Measurements from ENCODE around the gene TTC7B. TPM values are rescaled to one million over a fixed set of nuclear protein-coding genes. Genes with fewer than 3 reads are reported as not detected.

TTC7B gene
- total RNA-seq, 1 experiment from 2014 or later: under 0.01 TPM

DNA sequence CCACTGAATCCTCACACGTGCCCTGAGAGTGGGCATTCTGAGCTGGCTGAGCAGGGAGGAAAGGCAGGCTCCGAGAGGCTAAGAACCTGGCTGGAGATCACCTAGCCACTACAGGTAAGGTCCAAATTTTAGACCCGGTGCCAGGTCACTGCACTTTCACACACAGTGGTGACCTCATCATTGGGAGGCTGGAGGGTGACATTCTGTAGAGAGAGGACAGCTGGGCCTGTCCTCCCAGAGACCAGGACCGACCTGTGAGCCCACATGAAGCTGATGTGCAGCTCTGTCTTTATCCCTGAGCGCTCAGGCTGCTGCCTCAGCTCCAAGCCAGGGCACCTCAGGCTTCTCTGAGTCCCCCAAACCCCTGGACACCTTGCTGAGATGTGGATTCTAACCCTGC, 4.1 kb downstream of the TTC7B start:
- Histone ChIP-seq H3K4me3 (ENCODE audit: low read length) (no peak overlapping the region), H3K9me2 (replicated peaks; ENCODE audit: insufficient read depth, low read length) (no peaks in the 10 kb centered on the region), H3K79me2 (ENCODE audit: low read length) (no peaks in the 10 kb centered on the region), H3K36me3 (ENCODE audit: insufficient read depth, low read length) (no peaks in the 10 kb centered on the region), H3K27me3 (ENCODE audit: low read length) (no peaks in the 10 kb centered on the region), H3K4me2 (ENCODE audit: low read depth, low read length, poor library complexity, severe bottlenecking) (no peak overlapping the region), H3K4me1 (ENCODE audit: low read length) (peaks cover 10% of the 10 kb centered on the region), H4K20me1 (ENCODE audit: insufficient read depth, low read depth, low read length) (no peaks in the 10 kb centered on the region), H3K9me3 (ENCODE audit: low read length) (no peaks in the 10 kb centered on the region), H3K27ac (ENCODE audit: low read length) (no peak overlapping the region), H2AFZ (ENCODE audit: low read length) (no peak overlapping the region), H3K9ac (ENCODE audit: low read length) (no peak overlapping the region)
- no peak for DNase-seq

DNA sequence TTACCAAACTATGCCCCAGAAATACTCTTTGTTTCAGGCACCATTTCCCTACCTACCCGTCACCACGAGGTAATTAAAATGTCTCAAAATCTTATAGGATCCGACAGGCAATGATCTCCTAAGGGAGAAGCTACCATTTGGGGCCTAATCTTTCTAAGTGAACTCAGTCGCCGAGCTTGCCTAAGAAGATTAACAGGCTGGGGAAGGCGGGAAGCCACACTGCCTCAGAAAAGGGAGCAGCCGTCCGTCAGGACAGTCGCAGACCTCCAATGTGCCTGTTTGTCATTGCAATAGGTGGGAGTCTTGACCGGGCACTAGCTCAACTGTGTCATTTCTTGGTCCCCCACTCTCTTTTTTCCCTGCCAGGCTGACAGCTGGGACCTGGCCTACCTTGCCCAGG, 4.6 kb downstream of the TTC7B start:
- Histone ChIP-seq H3K9me3 (ENCODE audit: low read length) (no peaks in the 10 kb centered on the region), H3K27me3 (ENCODE audit: low read length) (no peaks in the 10 kb centered on the region), H3K4me2 (ENCODE audit: low read depth, low read length, poor library complexity, severe bottlenecking) (peak overlapping the region; percentile 2), H3K4me1 (ENCODE audit: low read length) (peaks cover 10% of the 10 kb centered on the region), H2AFZ (ENCODE audit: low read length) (no peak overlapping the region), H3K9ac (ENCODE audit: low read length) (no peak overlapping the region), H4K20me1 (ENCODE audit: insufficient read depth, low read depth, low read length) (no peaks in the 10 kb centered on the region), H3K36me3 (ENCODE audit: insufficient read depth, low read length) (no peaks in the 10 kb centered on the region), H3K4me3 (ENCODE audit: low read length) (no peak overlapping the region), H3K79me2 (ENCODE audit: low read length) (no peaks in the 10 kb centered on the region), H3K27ac (ENCODE audit: low read length) (no peak overlapping the region), H3K9me2 (replicated peaks; ENCODE audit: insufficient read depth, low read length) (no peaks in the 10 kb centered on the region)
- DNase-seq: no peak

DNA sequence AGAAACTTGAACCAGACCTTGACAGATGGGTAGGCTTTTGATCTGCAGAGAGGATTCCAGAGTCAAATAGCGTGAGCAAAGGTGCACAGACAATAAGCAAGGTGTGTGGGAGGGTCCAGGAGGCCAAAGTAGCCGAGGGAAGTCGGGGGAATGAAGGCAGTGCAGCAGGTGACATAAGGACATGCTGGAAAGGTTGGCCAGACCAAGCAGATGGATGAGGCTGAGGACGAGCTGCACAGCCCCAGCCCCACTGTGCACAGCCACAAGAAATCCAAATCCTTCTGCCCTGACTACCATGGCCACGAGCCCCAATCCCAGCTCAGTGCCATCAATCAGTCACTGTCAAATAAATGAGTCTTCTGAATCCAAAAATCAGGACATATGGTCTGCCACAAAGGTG, 5.4 kb downstream of the TTC7B start:
- no peak overlapping the region for H3K9ac ChIP-seq (ENCODE audit: low read length)
- H3K4me3 ChIP-seq (ENCODE audit: low read length): no peak overlapping the region
- H2AFZ ChIP-seq (ENCODE audit: low read length): no peak overlapping the region
- H3K4me1 ChIP-seq (ENCODE audit: low read length): peaks cover 10% of the 10 kb centered on the region
- no peaks in the 10 kb centered on the region for H3K9me2 ChIP-seq (replicated peaks; ENCODE audit: insufficient read depth, low read length)
- H4K20me1 ChIP-seq (ENCODE audit: insufficient read depth, low read depth, low read length): no peaks in the 10 kb centered on the region
- H3K79me2 ChIP-seq (ENCODE audit: low read length): no peaks in the 10 kb centered on the region
- H3K4me2 ChIP-seq (ENCODE audit: low read depth, low read length, poor library complexity, severe bottlenecking): no peak overlapping the region
- no peaks in the 10 kb centered on the region for H3K27me3 ChIP-seq (ENCODE audit: low read length)
- no peaks in the 10 kb centered on the region for H3K9me3 ChIP-seq (ENCODE audit: low read length)
- no peaks in the 10 kb centered on the region for H3K36me3 ChIP-seq (ENCODE audit: insufficient read depth, low read length)
- no peak for DNase-seq
- H3K27ac ChIP-seq (ENCODE audit: low read length): no peak overlapping the region

DNA sequence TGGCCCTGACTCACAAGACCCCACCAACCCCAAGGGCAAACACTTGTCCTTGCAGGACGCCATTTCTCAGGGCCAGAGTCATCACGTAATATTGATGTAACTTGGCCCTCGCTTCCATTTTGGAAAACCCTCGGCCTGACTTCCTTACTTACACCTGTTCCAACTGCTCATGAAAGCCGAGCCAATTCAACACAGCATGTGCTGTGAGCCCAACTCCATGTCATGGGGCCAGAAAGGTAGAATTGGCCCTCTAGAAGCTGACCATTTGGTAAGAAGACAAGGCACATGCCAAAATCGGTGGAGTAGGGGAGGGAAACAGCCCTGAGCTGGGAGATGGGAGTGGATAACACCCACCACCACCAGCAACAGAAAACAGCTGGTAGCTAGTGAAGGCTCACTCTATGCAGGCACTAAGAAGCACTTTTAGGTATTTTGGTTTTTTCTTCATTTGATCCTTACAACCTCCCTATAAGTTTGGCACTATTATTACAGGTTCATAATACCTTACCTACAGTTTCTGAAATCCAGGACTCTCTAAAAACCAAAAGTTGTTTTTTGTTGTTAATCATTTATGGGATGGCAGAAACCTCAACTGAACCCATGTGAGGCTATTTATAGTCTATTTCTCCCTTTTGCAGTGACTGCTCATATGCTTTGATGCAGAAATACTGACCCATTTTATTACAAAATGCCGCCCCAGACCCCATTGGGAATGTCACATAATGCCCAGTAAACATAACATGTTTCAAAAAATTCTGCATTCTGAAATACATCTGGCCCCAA, 6.5 kb downstream of the TTC7B start:
- Histone ChIP-seq H3K9ac (ENCODE audit: low read length) (no peak overlapping the region), H4K20me1 (ENCODE audit: insufficient read depth, low read depth, low read length) (no peaks in the 10 kb centered on the region), H2AFZ (ENCODE audit: low read length) (no peak overlapping the region), H3K27ac (ENCODE audit: low read length) (no peak overlapping the region), H3K27me3 (ENCODE audit: low read length) (no peaks in the 10 kb centered on the region), H3K9me3 (ENCODE audit: low read length) (no peaks in the 10 kb centered on the region), H3K4me2 (ENCODE audit: low read depth, low read length, poor library complexity, severe bottlenecking) (no peak overlapping the region), H3K4me3 (ENCODE audit: low read length) (no peak overlapping the region), H3K4me1 (ENCODE audit: low read length) (peaks cover 10% of the 10 kb centered on the region), H3K36me3 (ENCODE audit: insufficient read depth, low read length) (no peaks in the 10 kb centered on the region), H3K79me2 (ENCODE audit: low read length) (no peaks in the 10 kb centered on the region), H3K9me2 (replicated peaks; ENCODE audit: insufficient read depth, low read length) (no peaks in the 10 kb centered on the region)
- no peak for DNase-seq

DNA sequence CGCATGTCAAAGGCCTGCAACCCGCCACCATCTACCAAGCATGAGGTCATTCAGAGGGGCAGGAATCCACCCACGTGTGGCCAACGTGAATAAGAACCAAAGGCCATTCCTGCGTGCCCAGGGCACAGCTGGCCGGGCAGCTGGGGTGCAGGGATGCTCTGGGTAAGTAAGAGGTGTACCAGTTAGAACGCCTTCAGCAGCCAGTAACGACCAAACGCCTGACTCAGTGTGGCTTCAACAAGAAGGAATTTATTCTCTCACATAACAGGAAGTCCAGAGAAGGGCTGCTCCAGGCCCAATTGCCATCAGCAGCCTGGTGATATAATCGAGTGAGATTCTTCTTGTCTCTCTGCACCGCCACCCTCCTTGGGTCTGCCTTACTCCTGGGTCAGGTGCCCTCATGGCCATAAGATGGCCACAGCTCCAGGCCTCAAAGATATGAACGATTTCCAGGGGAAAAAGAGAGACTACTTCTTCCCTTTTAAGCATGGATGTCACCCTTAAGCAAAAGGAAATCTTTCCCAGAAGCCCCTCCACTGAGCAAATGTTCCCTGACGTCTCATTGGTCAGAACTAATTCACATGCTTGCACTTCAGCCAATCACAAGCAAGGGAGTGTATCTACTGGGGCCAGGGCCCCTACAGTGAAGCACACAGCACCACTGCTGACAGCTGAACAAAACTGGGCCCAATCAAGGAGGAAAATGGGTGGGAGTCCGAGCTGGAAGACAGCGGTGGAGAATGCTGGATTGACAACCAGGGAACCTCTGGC, 7.3 kb downstream of the TTC7B start:
- H3K9me3 ChIP-seq (ENCODE audit: low read length): no peaks in the 10 kb centered on the region
- no peak overlapping the region for H2AFZ ChIP-seq (ENCODE audit: low read length)
- H4K20me1 ChIP-seq (ENCODE audit: insufficient read depth, low read depth, low read length): no peaks in the 10 kb centered on the region
- no peak overlapping the region for H3K27ac ChIP-seq (ENCODE audit: low read length)
- H3K36me3 ChIP-seq (ENCODE audit: insufficient read depth, low read length): no peaks in the 10 kb centered on the region
- no peak overlapping the region for H3K9ac ChIP-seq (ENCODE audit: low read length)
- H3K4me1 ChIP-seq (ENCODE audit: low read length): peaks cover 10% of the 10 kb centered on the region
- no peak for DNase-seq
- no peaks in the 10 kb centered on the region for H3K79me2 ChIP-seq (ENCODE audit: low read length)
- H3K4me3 ChIP-seq (ENCODE audit: low read length): no peak overlapping the region
- H3K4me2 ChIP-seq (ENCODE audit: low read depth, low read length, poor library complexity, severe bottlenecking): no peak overlapping the region
- no peaks in the 10 kb centered on the region for H3K9me2 ChIP-seq (replicated peaks; ENCODE audit: insufficient read depth, low read length)
- H3K27me3 ChIP-seq (ENCODE audit: low read length): no peaks in the 10 kb centered on the region

DNA sequence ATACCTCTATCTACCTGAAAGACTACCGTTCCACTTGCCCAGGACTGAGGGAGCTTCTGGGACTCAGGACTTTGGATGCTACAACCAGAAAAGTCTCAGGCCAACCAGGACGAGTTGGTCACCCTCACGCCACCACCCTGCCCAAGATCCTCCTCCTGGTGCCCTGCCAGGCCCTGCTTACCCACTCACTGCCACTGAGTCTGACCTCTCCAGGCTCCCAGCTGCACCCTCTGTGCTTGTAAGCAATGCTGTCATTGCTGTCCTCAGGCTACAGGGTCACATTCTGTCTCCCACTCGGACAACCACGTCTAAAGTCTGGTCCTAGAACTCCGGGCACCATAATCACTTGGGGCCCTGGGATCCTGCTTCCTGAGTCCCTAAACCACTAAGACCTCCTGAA, 9.2 kb downstream of the TTC7B start:
- Histone ChIP-seq H3K27me3 (ENCODE audit: low read length) (no peaks in the 10 kb centered on the region), H3K9me3 (ENCODE audit: low read length) (no peaks in the 10 kb centered on the region), H2AFZ (ENCODE audit: low read length) (no peak overlapping the region), H4K20me1 (ENCODE audit: insufficient read depth, low read depth, low read length) (no peaks in the 10 kb centered on the region), H3K9ac (ENCODE audit: low read length) (no peak overlapping the region), H3K9me2 (replicated peaks; ENCODE audit: insufficient read depth, low read length) (no peaks in the 10 kb centered on the region), H3K4me2 (ENCODE audit: low read depth, low read length, poor library complexity, severe bottlenecking) (no peak overlapping the region), H3K79me2 (ENCODE audit: low read length) (no peaks in the 10 kb centered on the region), H3K4me1 (ENCODE audit: low read length) (peaks cover 10% of the 10 kb centered on the region), H3K4me3 (ENCODE audit: low read length) (no peak overlapping the region), H3K27ac (ENCODE audit: low read length) (no peak overlapping the region), H3K36me3 (ENCODE audit: insufficient read depth, low read length) (no peaks in the 10 kb centered on the region)
- DNase-seq: no peak

DNA sequence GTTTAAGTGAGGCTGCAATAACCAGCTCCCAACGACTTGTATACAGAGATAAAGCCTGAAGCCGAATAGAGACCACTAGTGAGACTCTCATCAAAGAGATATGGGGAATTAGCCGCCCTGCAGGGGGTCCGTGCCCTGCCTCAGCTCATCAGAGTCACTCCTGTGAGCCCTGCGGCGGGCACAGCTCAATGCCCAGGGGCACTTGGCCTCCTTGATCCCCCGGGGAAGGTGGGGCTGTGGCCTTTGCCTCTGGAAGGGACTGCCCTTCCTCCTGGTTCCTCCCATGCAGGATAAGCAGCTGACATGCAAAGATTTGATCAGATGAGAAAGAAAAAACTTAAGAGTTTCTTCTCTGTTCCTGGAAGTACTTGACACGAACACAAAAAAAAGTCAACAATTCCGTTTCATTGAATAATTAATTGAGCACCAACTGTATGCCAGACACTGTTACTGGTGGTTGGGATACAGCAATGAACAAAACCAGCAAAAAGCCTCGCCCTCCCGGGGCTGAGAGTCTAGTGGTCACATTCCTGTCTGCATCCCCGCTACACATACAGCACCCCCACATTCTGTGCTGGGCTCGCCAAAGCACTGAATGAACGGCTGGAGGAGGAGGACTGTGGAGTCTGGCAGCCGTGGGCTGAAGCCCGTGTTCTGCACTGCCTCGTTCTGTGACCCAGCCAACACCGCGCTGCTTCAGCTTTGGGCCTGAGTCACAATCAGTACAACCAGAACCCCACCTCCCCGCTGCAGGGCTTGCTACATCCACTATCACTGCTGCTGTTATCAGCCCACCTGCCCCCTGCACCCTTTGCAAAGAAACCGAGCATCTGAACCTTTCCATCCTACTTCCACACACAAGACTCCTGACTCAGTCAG, 10.3 kb downstream of the TTC7B start:
- Histone ChIP-seq H2AFZ (ENCODE audit: low read length) (no peak overlapping the region), H4K20me1 (ENCODE audit: insufficient read depth, low read depth, low read length) (no peaks in the 10 kb centered on the region), H3K27me3 (ENCODE audit: low read length) (no peaks in the 10 kb centered on the region), H3K4me3 (ENCODE audit: low read length) (no peak overlapping the region), H3K4me2 (ENCODE audit: low read depth, low read length, poor library complexity, severe bottlenecking) (no peak overlapping the region), H3K9me2 (replicated peaks; ENCODE audit: insufficient read depth, low read length) (no peaks in the 10 kb centered on the region), H3K4me1 (ENCODE audit: low read length) (no peaks in the 10 kb centered on the region; the same call in 1 of the 2 replicates), H3K27ac (ENCODE audit: low read length) (no peak overlapping the region), H3K36me3 (ENCODE audit: insufficient read depth, low read length) (no peaks in the 10 kb centered on the region), H3K9me3 (ENCODE audit: low read length) (no peaks in the 10 kb centered on the region), H3K9ac (ENCODE audit: low read length) (no peak overlapping the region), H3K79me2 (ENCODE audit: low read length) (no peaks in the 10 kb centered on the region)
- no peak for DNase-seq

DNA sequence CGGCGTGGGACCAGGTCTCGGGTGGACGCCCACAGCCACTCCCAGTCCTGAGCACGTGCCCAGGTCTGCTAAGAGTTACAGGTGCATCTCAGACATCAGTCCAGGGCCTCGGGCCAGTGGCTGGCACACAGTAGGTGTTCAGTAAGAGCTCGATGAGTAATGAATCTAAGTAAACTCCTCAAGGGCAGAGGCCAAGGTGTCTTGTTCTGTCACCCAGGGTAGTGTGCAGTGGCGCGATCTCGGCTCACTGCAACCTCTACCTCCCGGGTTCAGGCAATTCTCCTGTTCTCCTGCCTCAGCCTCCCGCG, 11.2 kb downstream of the TTC7B start:
- no peaks in the 10 kb centered on the region for H3K9me2 ChIP-seq (replicated peaks; ENCODE audit: insufficient read depth, low read length)
- no peak overlapping the region for H3K27ac ChIP-seq (ENCODE audit: low read length)
- no peaks in the 10 kb centered on the region for H3K4me1 ChIP-seq (ENCODE audit: low read length)
- DNase-seq: no peak
- no peak overlapping the region for H3K4me2 ChIP-seq (ENCODE audit: low read depth, low read length, poor library complexity, severe bottlenecking)
- no peaks in the 10 kb centered on the region for H4K20me1 ChIP-seq (ENCODE audit: insufficient read depth, low read depth, low read length)
- H3K9ac ChIP-seq (ENCODE audit: low read length): no peak overlapping the region
- no peak overlapping the region for H2AFZ ChIP-seq (ENCODE audit: low read length)
- no peaks in the 10 kb centered on the region for H3K27me3 ChIP-seq (ENCODE audit: low read length)
- no peaks in the 10 kb centered on the region for H3K9me3 ChIP-seq (ENCODE audit: low read length)
- H3K4me3 ChIP-seq (ENCODE audit: low read length): no peak overlapping the region
- H3K36me3 ChIP-seq (ENCODE audit: insufficient read depth, low read length): no peaks in the 10 kb centered on the region
- no peaks in the 10 kb centered on the region for H3K79me2 ChIP-seq (ENCODE audit: low read length)
